Uterus (tissue), 4 donors: Measurements from ENCODE around the gene SNAPC2. TPM values are rescaled to one million over a fixed set of nuclear protein-coding genes. Genes with fewer than 3 reads are reported as not detected.
"Not testable (repeated sequence)": the region's sequence is repeated elsewhere in the genome, so short reads cannot be mapped to it uniquely, and the experiment has no call there.

Source experiments
- DNase-seq, 2 donors: peaks; one replicate each; pipeline ENCODE4 v3.0.0-alpha.2; 2019 to 2020
- H3K27ac ChIP-seq, 2 donors: fragments of 200-600 bp; sonication (generic); 1 replicate in 1 of 2; 2 replicates in 1 of 2; pipeline ENCODE4 v1.5.1; 2016 to 2018
- H3K27me3 ChIP-seq, 2 donors: fragments of 200-600 bp; sonication (generic); one replicate each; pipeline ENCODE4 v1.5.1; 2018 to 2019; ENCODE audit warnings: control low read depth in 1 of 2
- H3K36me3 ChIP-seq, 2 donors: fragments of 200-600 bp; sonication (generic); one replicate each; pipeline ENCODE4 v1.5.1; 2019; ENCODE audit warnings: control low read depth in 1 of 2
- H3K4me1 ChIP-seq, 2 donors: fragments of 200-600 bp; sonication (generic); one replicate each; pipeline ENCODE4 v1.5.1; 2018 to 2019; ENCODE audit warnings: control low read depth in 1 of 2
- H3K4me3 ChIP-seq, 2 donors: fragments of 200-600 bp; sonication (generic); 1 replicate in 1 of 2; 2 replicates in 1 of 2; pipeline ENCODE4 v1.5.1; 2018 to 2019; ENCODE audit warnings: mild to moderate bottlenecking in 1 of 2
- H3K9me3 ChIP-seq, 2 donors: fragments of 200-600 bp; sonication (generic); one replicate each; pipeline ENCODE4 v1.5.1; 2019; ENCODE audit warnings: control low read depth in 1 of 2
- CTCF ChIP-seq, 4 experiments: fragments of 200-600 bp in 2 of 4; fragments of 450-650 bp in 2 of 4; sonication (generic) in 2 of 4; IDR thresholded peaks; one replicate each; pipeline ENCODE4 v1.5.1; 2016 to 2019; ENCODE audit warnings: antibody characterized with exemption in 4 of 4, mild to moderate bottlenecking in 2 of 4, moderate library complexity in 1 of 4
- POLR2A ChIP-seq, 2 donors: fragments of 450-650 bp; IDR thresholded peaks; one replicate each; pipeline ENCODE4 v1.6.1; 2016; ENCODE audit warnings: antibody characterized with exemption in 2 of 2, mild to moderate bottlenecking in 1 of 2, moderate library complexity in 1 of 2
- intact Hi-C: fragments of 100-400 bp; cut with DNase I; formaldehyde crosslinking; loops from one replicate; pipeline ENCODE4 v1.15.1; 2023; ENCODE audit warnings: low total_unique reads
- total RNA-seq, 4 donors: library from RNA; depleted of rRNA in 3 of 4; stranded (reverse); fragments of >200 nt in 3 of 4; gene quantifications; one replicate each; pipeline versions ENCODE4 v1.1.0 to v1.2.4, GENCODE V29; 2014 to 2023
- donor health status: DM: yes; HTN: yes; CAD: no.

Gene SNAPC2
- total RNA-seq, 4 donors from 2014 or later, result 11.8 to 66.8 (median 19.0) TPM

- TF ChIP-seq CTCF (IDR thresholded peaks at IDR 0.05), result peak; percentile 7 to 44 (median 26)
- TF ChIP-seq POLR2A (IDR thresholded peaks at IDR 0.05), result peak; percentile 21 to 34
- intact Hi-C loops, result no loop called here
- H3K27me3 ChIP-seq, result no peaks in the 10 kb centered on the region
- peak overlapping the region; percentile 17 for H3K4me3 ChIP-seq
- DNase-seq, result peak; percentile 78 to 88
- H3K9me3 ChIP-seq, result no peaks in the 10 kb centered on the region
- H3K4me1 ChIP-seq, result peaks cover 8 to 54% of the 10 kb centered on the region in 2 donors
- no peaks in the 10 kb centered on the region for H3K36me3 ChIP-seq
- peak overlapping the region; percentile 97 to 99 for H3K27ac ChIP-seq
Observed at GRCh38 chr19:7928741-7929701, 8.9 kb downstream of the SNAPC2 start.

GRCh38 chr19:7930030-7930429, 9.9 kb downstream of the SNAPC2 start:
- H3K36me3 ChIP-seq, intact Hi-C loops, H3K9me3 ChIP-seq, H3K27me3 ChIP-seq, H3K4me3 ChIP-seq: not testable (repeated sequence)
- peak overlapping the region; percentile 97 to 99 for H3K27ac ChIP-seq
- peaks cover 8 to 47% of the 10 kb centered on the region in 2 donors for H3K4me1 ChIP-seq
- peak in 1 of 2 donors; percentile 35 for DNase-seq

GRCh38 chr19:7930765-7931164, 10.6 kb downstream of the SNAPC2 start:
- Histone ChIP-seq H3K9me3 (no peaks in the 10 kb centered on the region), H3K27me3 (no peaks in the 10 kb centered on the region), H3K36me3 (no peaks in the 10 kb centered on the region), H3K27ac (peak overlapping the region; percentile 97 to 99), H3K4me1 (peaks cover 8 to 46% of the 10 kb centered on the region in 2 donors), H3K4me3 (no peak overlapping the region)
- TF ChIP-seq CTCF (IDR thresholded peaks at IDR 0.05) (no peak), POLR2A (IDR thresholded peaks at IDR 0.05) (no peak)
- peak in 1 of 2 donors; percentile 22 for DNase-seq
- intact Hi-C loops, result no loop called here

- Histone ChIP-seq H3K4me1 (peaks cover 8 to 46% of the 10 kb centered on the region in 2 donors), H3K9me3 (no peaks in the 10 kb centered on the region), H3K27ac (peak overlapping the region; percentile 97 to 99), H3K27me3 (no peaks in the 10 kb centered on the region), H3K4me3 (no peak overlapping the region), H3K36me3 (no peaks in the 10 kb centered on the region)
- TF ChIP-seq POLR2A (IDR thresholded peaks at IDR 0.05) (no peak), CTCF (IDR thresholded peaks at IDR 0.05) (no peak)
- intact Hi-C loops, result no loop called here
- DNase-seq, result peak in 1 of 2 donors; percentile 46
Observed at GRCh38 chr19:7931221-7932061, 11.3 kb downstream of the SNAPC2 start.

GRCh38 chr19:7932276-7932929, 12.3 kb downstream of the SNAPC2 start:
- DNase-seq, result no peak
- no peaks in the 10 kb centered on the region for H3K36me3 ChIP-seq
- peak overlapping the region; percentile 97 to 99 for H3K27ac ChIP-seq
- H3K27me3 ChIP-seq, result no peaks in the 10 kb centered on the region
- intact Hi-C loops, result no loop called here
- H3K4me3 ChIP-seq, result no peak overlapping the region
- no peak for TF ChIP-seq CTCF (IDR thresholded peaks at IDR 0.05)
- no peak for TF ChIP-seq POLR2A (IDR thresholded peaks at IDR 0.05)
- no peaks in the 10 kb centered on the region for H3K9me3 ChIP-seq
- H3K4me1 ChIP-seq, result peaks cover 7 to 38% of the 10 kb centered on the region in 2 donors
